Right renal pelvis (tissue), 4 donors: ENCODE measurements around the gene ARHGEF2. TPM values are rescaled to one million over a fixed set of nuclear protein-coding genes. Genes with fewer than 3 reads are reported as not detected.

Source experiments
- DNase-seq, 4 donors: peaks; one replicate each; pipeline ENCODE4 v3.0.0-alpha.2; 2013; ENCODE audit warnings: low read depth in 4 of 4, low spot score in 3 of 4, missing footprints in 1 of 4
- polyA plus RNA-seq, 4 donors: library from polyadenylated mRNA; unstranded; fragments of 120-200 nt; gene quantifications; one replicate each; pipeline ENCODE4 v1.2.1, GENCODE V29; 2013; ENCODE audit not compliant: insufficient read length in 4 of 4

The ARHGEF2 gene
- polyA plus RNA-seq, 4 donors = 75.9 to 86.8 (median 80.2) TPM

GRCh38 chr1:155973723-155974122, 4.6 kb downstream of the ARHGEF2 start:
- no peak for DNase-seq

- no peak for DNase-seq
Observed at GRCh38 chr1:155971910-155972809, 6.2 kb downstream of the ARHGEF2 start.

- DNase-seq = no peak
Observed at GRCh38 chr1:155970531-155971167, 7.7 kb downstream of the ARHGEF2 start.

- no peak for DNase-seq
Observed at GRCh38 chr1:155969377-155969791, 9.0 kb downstream of the ARHGEF2 start.

GRCh38 chr1:155968670-155969069, 9.7 kb downstream of the ARHGEF2 start:
- no peak for DNase-seq

GRCh38 chr1:155968051-155968400, 10.3 kb downstream of the ARHGEF2 start:
- no peak for DNase-seq

GRCh38 chr1:155967341-155968050, 10.9 kb downstream of the ARHGEF2 start:
- DNase-seq = no peak

GRCh38 chr1:155966750-155967149, 11.6 kb downstream of the ARHGEF2 start:
- DNase-seq = no peak

- DNase-seq = no peak
Observed at GRCh38 chr1:155966135-155966534, 12.2 kb downstream of the ARHGEF2 start.

GRCh38 chr1:155964193-155964592, 14.2 kb downstream of the ARHGEF2 start:
- no peak for DNase-seq

- DNase-seq = no peak
Observed at GRCh38 chr1:155962599-155963211, 15.6 kb downstream of the ARHGEF2 start.

GRCh38 chr1:155961937-155962336, 16.4 kb downstream of the ARHGEF2 start:
- DNase-seq = no peak

GRCh38 chr1:155960081-155960745, 18.1 kb downstream of the ARHGEF2 start:
- no peak for DNase-seq

GRCh38 chr1:155957411-155957915, 20.9 kb downstream of the ARHGEF2 start:
- no peak for DNase-seq

- DNase-seq = no peak
Observed at GRCh38 chr1:155954645-155955044, 23.7 kb downstream of the ARHGEF2 start.

- no peak for DNase-seq
Observed at GRCh38 chr1:155952505-155952890, 25.8 kb downstream of the ARHGEF2 start.

- no peak for DNase-seq
Observed at GRCh38 chr1:155951753-155952504, 26.4 kb downstream of the ARHGEF2 start.

- DNase-seq = no peak
Observed at GRCh38 chr1:155950829-155951228, 27.5 kb downstream of the ARHGEF2 start.

GRCh38 chr1:155947741-155948140, 30.6 kb downstream of the ARHGEF2 start:
- DNase-seq = no peak

GRCh38 chr1:155947292-155947691, 31.1 kb downstream of the ARHGEF2 start:
- DNase-seq = no peak
